Measurements from ENCODE around the gene ZNF784. TPM values are rescaled to one million over a fixed set of nuclear protein-coding genes. Genes with fewer than 3 reads are reported as not detected.
A peak's percentile ranks its signal among the peaks of the same experiment; 100 is the strongest.

The ZNF784 gene
- polyA plus RNA-seq, 4 donors, result 9.2 to 13.5 (median 11.2) TPM

- DNase-seq (ENCODE audit: low read depth in 4 of 4, low spot score in 3 of 4), result peak in 1 of 4 donors; percentile 78
Observed at GRCh38 chr19:55605637-55606470, 18.5 kb downstream of the ZNF784 start, which contains the start of gene ZNF865. Gene ZNF865, plus strand, starts transcription at chr19:55605647. Its CDS starts 7,972 bp downstream, at chr19:55613619.

DNA sequence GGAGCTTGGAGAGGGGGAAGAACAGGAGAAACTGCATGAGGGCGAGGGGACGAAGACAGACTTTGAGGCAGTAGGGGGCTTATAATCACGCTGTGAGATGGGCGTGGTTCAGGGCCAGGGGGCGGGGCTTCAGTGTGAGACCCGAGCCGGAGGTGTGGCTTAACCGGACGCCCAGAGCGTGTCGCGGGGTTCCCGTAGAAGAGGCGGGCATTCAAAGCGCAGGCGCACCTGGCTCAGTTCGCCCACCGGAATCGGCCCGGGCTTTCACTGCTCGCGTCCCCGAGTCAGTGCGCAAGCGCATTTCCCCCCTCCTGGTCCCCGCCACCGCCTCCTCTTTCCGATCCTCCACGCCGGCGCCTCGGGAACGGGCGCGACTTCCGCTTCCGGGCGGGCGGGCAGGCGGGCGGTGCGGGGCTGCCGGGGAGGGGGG, 19.1 kb downstream of the ZNF784 start:
- peak; percentile 93 to 96 (median 94) for DNase-seq (ENCODE audit: low read depth in 4 of 4, low spot score in 3 of 4)

- no peak for DNase-seq (ENCODE audit: low read depth in 4 of 4, low spot score in 3 of 4)
Observed at GRCh38 chr19:55603581-55604292, 20.6 kb downstream of the ZNF784 start.

DNA sequence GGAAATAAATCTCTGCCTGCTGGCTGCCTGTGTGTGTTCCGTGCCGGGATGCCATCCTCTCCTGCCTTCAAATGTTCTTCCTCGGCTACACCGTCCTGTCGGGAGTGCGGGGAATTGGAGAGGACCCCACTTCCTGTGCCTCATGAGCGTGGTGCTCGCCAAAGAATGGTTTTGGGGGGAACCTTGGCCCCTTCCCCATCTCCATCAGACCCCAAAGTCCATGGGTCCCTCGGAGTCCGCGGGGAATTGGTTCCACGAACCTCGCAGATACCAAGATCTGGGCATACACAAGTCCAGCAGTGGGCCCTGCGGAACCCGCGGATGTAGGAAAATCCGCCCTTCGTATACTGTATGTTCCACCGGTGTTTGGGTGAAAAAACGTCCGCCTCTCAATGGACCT, 21.3 kb downstream of the ZNF784 start:
- no peak for DNase-seq (ENCODE audit: low read depth in 4 of 4, low spot score in 3 of 4)

DNA sequence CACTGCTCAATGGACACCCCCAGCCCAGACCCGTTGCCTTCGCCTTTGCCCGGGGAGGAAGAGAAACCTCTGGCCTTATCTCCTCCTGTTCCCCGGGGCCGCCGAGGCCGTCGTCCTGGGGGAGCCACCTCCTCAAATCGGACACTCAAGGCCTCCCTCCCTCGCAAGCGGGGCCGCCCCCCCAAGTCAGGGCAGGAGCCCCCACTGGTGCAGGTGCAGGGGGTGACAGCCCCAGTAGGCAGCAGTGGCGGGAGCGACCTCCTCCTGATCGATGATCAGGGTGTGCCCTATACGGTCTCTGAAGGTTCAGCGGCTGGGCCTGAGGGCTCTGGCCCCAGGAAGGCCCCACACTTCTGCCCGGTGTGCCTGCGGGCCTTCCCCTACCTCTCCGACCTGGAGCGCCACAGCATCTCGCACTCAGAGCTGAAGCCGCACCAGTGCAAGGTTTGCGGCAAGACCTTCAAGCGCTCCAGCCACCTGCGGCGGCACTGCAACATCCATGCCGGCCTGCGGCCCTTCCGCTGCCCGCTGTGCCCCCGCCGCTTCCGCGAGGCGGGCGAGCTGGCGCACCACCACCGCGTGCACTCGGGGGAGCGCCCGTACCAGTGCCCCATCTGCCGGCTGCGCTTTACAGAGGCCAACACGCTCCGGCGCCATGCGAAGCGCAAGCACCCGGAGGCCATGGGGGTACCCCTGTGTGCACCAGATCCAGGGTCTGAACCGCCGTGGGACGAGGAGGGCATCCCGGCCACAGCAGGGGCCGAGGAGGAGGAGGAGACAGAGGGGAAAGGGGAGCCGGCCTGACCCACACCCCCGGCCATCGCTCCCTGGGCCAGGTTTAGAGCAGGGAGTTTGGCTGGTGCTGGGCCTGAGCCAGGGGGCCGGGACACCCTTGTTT, 22.0 kb downstream of the ZNF784 start:
- no peak for DNase-seq (ENCODE audit: low read depth in 4 of 4, low spot score in 3 of 4)

DNA sequence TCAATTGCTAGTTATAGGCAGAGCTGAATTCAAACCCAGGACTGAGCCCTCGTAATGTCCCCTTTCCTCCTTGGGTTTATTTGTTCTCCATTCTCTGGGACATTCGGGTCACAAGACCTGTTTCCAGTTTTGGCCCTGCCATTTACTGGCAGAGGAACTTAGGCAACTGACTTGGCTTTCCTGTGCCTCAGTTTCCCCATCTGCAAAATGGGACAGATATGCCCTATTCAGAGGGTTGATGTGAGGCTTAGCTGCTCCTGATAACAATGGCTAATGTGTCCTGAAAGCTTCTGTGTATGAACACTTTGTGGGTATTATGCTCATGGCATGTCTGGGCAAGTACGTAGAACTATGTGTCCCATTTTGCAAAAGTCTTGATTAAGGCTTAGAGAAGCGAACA, 23.3 kb downstream of the ZNF784 start:
- no peak for DNase-seq (ENCODE audit: low read depth in 4 of 4, low spot score in 3 of 4)

DNA sequence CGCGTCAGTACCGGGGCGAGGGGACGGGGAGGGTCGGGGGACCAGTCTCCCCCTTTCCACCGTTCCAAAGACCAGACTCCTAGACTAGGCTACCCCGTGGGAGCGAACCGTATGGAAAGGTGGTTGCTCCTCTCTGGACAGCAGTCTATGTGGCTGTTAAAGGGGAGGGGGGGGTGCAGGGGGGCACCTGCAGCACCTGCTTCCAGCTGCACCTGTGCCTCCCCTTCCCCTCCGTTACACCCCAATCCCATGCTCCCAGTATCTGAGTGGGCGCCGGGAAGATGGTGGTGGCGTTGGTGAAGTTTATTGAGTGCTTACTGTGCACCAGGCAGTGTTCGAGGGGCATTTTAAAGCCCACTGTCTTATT, 23.7 kb downstream of the ZNF784 start:
- DNase-seq (ENCODE audit: low read depth in 4 of 4, low spot score in 3 of 4), result no peak

DNA sequence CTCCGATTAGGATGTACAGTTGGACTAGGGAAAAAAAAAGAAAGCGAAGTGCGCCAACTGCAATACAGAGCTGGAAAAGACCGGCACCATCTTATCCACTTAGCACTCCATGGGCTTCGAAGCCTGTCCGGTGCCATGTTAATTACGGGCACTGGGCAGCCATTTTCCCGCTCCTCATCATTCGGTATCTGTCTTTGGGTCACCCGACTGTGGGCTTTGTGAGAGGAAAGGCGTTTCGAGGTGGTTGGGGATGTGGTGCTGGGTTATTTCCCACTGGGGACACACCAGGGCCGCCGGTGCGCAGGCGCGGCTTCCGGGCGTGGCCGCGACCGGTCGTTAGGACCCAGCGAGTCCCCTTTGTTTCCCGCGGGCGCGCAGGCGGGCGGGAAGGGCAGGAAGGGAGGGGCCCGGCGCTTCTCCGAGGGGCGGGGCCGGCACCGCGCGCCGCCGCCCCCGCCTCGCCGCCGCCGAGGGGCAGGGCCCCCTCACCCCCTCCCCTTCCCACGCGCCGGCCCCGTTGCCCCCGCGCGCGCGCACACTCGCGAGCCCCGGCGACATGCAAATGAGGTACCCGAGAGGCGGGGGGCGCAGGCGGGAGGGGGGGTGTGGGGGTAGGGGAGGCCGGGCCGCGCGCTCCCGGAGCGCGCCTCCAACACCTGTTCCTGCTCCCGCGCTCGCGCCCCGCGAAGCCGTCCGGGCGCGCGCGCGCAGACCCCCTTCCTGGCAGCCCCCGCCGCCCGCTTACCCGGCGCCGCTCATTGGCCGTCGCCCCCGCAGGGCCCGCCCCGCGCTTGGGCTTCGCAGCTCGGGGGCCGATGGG, 24.3 kb downstream of the ZNF784 start, which contains the start of gene ZNF524:
ZNF524 (plus strand) TSS at position 447 of the 820 bp plus-strand sequence. CDS start 1,825 bp downstream, outside the sequence.
- peak; percentile 77 to 99 (median 91) for DNase-seq (ENCODE audit: low read depth in 4 of 4, low spot score in 3 of 4)

GRCh38 chr19:55599468-55599841, 24.9 kb downstream of the ZNF784 start, which contains the start of gene FIZ1:
Gene FIZ1, minus strand, starts transcription at chr19:55599517. Its CDS starts 1,652 bp downstream, at chr19:55597865.
- peak; percentile 98 to 100 (median 100) for DNase-seq (ENCODE audit: low read depth in 4 of 4, low spot score in 3 of 4)

DNA sequence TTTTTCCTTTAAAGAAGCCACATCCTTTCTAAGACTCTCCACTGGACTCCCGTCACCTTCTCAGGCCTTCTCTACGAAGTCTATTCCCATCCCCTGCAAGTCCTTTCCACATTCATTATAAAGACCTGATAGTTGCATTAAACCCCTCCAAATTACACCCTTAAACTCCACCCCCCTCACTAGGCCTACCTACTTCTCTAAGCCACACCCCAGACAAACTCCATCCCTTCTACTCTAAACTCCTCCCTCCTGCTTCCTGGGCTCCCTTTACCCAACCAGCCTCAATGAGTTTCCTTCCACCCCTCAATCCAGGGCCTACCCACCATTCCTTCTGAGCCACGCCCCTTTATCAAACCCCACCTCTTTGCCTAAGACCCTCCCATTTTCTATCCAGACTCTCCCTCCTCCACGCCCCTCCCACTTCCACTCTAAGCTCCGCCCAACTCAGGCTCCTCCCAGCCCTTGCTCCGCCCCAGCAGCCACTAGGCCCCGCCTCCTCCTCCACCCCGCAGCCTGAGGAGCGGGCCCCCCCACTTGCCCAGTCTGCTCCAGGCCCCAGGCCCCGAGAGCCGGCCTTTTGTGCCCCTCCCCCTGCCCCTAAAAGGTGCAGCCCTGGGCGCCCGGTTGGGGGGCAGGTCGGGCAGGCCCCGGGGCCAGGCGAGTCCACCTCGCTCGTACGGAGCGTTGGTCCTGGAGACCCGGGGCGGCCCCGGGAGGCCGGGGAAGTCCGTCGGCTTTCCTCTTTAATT, 25.5 kb downstream of the ZNF784 start:
- DNase-seq (ENCODE audit: low read depth in 4 of 4, low spot score in 3 of 4), result peak; percentile 81 to 86 (median 82)

DNA sequence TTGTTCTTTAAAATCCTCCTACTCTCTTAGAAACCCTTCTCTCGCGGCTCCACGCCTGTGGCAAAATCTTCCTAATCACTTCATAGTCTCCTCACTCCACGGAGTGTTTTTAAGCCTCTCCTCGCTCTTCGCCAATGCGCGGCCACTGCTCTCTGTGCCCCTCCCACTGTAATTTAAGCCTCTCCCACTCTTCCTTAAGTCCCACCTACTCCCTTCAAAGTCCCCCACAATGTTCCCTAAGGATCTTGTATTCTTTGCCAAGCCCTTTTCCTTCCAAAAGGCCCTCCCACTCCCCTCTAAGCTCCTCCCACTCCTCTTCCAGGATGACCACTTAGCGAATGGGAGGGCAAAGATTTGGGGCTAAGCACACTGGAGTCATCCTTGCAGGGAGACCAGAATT, 26.3 kb downstream of the ZNF784 start:
- DNase-seq (ENCODE audit: low read depth in 4 of 4, low spot score in 3 of 4), result no peak

GRCh38 chr19:55597501-55597921, 26.9 kb downstream of the ZNF784 start:
- no peak for DNase-seq (ENCODE audit: low read depth in 4 of 4, low spot score in 3 of 4)

GRCh38 chr19:55596304-55596703, 28.1 kb downstream of the ZNF784 start:
- DNase-seq (ENCODE audit: low read depth in 4 of 4, low spot score in 3 of 4), result no peak

DNA sequence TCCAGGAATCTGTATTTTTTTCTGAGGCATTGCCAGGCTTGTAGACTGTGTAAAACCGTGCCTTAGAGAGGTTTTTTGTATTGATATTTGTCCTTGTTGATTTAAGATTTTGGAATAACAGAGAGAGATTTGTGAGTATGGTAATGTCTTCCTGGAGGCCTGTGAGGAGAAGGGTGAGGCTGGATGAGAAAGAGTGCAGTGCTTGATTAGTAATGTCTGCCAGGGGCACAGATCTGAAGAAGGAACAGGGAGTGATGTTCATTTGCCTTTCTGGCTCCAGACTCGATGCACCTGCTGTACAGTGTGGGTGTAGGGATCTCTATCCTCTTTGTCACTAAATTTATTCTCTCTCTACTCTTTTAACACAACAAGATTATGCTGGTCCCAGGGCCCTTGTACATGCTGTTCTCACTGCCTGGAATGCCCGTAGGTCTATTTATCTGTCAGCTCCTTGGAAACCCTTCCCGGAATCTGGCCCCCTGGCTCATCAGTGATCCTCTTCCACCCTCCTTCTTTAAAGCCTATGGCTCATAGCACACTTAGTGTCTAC, 29.3 kb downstream of the ZNF784 start:
- no peak for DNase-seq (ENCODE audit: low read depth in 4 of 4, low spot score in 3 of 4)

- DNase-seq (ENCODE audit: low read depth in 4 of 4, low spot score in 3 of 4), result no peak
Observed at GRCh38 chr19:55593096-55593772, 31.1 kb downstream of the ZNF784 start.

GRCh38 chr19:55592391-55593090, 31.8 kb downstream of the ZNF784 start:
- DNase-seq (ENCODE audit: low read depth in 4 of 4, low spot score in 3 of 4), result no peak

- no peak for DNase-seq (ENCODE audit: low read depth in 4 of 4, low spot score in 3 of 4)
Observed at GRCh38 chr19:55591555-55591954, 32.8 kb downstream of the ZNF784 start.

All from right renal pelvis (tissue), 4 donors.